ENCODE data around the gene PWWP2B.
A peak's percentile ranks its signal among the peaks of the same experiment; 100 is the strongest.

Gene PWWP2B

DNA sequence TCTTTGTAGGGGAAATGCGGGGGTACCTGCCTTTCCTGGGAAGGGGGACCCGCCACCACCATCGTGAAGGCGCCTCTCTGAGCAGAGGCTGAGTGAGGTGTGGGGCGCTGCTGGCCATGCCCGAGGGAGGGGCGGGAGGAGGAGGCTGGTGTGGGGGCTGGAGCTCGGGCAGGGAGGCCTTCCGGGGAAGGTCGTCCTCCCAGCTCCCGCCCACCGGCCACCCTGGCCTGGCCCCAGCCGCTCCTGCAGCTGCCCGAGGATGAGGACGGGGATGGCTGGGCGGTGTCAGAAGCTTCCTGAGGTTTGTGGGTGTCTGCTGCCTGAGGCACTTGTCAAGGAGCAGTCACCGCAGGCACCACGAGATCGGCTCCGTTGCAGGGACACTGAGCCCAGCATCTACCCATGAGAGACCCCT lies 11.4 kb downstream of the PWWP2B start:
- no peak for DNase-seq

DNA sequence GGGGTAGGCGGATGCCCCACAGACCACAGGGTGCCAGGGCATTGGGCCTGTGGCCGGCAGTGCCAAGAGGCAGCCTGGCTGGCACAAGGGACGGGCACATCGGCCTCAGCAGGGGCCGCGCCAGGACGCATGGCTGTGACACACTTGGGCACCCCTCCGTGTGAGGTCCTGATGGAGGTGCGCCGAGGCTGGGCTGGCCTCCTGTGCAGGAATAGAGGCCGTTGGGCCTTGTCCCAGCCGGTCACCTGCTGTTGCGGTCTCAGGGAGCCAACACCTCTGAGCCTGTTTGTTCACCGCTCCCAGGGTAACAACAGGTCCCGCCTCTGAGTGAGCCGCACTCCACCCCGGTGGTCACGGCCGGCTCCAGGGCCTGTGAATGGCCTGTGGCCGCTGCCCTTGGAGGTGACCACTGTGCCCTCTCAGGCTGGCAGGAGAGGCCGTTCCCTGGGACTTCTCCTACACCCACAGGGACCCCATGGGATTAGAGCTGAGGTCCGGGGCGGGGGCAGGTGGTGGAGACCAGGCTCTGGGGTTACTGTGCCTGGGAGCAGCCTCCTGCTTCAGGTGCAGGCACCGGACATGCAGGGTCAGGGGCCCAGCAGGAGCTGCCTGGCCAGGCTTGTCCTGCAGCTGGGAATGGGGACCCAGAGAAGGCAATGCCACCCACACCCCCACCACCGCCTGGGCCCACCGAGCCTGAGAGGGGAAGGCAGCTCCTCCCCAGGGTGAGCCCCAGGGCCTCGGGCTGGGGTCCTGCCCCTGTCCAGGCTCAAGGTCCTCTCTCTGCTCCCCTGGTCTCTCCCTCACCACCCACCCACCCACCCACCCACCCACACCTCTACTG lies 12.0 kb downstream of the PWWP2B start:
- no peak for DNase-seq

DNA sequence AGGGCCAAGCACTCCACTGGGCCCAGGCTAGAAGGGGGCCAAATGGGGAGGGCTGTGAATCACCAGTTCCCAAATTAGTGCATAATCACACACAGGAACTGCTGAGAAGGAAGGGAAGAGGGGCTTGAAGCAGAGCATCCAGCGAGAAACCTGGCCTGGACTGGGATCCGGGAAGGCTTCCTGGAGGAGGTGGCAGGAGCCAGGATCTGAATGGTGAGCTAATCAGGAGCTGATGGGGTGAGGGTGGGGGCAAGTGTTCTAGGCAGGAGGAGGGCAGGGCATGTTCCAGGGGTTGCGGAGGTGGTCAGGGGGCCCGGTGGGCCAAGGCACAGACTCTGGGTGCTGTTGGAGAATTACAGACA lies 12.6 kb downstream of the PWWP2B start:
- DNase-seq: no peak

DNA sequence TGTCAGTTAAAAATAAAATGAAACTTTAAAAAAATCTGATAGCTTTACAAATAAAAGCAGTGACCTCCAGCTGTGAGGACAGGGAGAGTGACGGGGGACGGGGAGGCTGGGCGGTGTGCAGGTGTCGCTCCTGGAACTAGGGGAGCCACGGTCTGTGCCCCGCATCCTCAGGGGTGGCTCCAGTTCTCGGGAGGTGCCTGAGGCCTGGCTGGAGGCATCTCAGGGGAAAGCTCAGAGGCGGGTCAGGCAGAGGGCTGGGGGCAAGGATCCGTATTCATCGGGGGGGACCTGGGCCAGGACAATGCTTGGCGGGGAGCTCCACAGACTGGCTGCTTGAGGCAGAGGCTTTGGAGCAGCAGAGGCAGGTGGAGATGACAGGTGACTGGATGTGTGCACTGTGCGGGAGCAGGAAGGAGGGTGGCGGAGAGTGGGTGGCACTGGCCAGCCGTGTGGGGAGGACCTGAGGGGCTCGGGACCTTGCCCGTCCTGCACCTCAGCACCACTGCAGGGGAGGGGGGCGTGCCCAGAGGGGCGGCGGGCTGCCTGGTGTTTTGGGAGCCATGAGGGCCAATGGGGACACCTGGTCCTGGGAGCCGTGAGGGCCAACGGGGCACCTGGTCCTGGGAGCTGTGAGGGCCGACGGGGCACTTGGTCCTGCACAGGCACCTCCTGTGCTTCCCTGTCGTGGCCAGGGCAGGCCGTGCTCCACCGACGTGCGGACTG lies 13.2 kb downstream of the PWWP2B start:
- DNase-seq: no peak

DNA sequence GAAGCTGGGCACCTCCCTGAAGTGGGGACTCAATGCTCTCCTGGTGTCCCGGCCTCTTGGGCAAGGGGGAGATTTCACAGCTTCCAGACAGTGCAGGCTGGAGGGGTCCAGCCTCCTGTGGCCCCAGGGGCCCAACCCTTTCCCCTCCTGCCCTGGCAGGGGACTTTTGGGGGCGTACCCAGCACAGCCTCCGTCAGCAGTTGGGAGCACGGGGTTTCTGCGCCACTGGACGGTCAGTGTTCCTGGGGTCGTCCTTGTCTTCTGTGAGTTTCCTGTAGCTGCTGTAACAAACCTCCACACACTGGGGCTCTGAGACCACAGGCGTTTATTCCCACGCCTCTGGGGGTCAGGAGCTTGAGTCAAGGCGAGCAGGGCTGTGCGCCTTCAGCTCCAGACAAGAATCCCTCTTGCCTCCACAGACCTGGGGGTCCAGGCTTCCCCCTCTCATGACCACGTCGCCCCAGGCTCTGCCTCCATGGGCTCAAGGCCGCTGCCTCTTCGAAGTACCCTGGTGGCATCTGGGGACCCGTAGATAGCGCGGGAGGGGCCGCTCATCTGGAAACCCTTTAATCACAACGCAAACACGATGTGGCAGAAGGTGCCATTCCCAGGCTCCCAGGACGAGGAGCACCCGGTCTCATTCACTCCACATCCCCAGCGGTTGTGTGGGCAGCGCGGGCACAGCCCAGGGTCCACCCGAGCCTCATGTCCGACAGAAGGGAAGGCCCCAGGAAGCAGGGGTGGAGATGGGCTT lies 14.0 kb downstream of the PWWP2B start:
- no peak for DNase-seq

DNA sequence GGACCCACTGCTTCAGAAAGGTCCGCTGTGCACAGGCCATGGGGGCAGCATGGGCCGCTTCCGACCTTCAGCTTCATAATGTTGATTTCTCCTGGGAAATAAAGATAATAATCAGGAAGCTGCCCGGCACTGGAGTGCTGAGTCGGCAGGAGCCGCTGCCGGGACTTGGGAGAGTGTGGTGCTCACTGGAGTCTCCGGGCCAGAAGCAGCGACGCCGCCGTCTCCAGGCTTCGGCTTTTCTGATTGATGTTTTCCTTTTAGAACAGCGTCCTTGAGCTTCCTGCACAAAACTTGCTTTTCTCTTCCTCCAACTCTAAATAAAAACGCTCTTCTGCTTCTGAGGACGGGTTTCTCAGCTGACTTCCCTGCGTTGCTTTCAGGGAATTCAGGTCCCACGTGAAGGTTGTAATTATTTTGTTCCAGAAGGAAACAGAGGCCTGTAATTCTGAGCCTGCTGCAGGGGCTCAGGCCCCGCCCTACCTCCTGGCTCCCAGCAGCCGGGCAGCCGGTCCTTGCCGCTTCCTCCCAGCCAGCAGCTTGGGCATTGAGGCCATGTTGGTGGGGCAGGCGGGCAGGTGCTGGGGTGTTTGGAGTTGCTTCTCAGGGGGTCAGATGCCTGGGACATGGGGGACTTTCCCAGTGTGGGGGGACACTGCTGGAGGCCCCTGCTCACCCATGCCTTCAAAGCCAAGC lies 14.7 kb downstream of the PWWP2B start:
- DNase-seq: no peak

DNA sequence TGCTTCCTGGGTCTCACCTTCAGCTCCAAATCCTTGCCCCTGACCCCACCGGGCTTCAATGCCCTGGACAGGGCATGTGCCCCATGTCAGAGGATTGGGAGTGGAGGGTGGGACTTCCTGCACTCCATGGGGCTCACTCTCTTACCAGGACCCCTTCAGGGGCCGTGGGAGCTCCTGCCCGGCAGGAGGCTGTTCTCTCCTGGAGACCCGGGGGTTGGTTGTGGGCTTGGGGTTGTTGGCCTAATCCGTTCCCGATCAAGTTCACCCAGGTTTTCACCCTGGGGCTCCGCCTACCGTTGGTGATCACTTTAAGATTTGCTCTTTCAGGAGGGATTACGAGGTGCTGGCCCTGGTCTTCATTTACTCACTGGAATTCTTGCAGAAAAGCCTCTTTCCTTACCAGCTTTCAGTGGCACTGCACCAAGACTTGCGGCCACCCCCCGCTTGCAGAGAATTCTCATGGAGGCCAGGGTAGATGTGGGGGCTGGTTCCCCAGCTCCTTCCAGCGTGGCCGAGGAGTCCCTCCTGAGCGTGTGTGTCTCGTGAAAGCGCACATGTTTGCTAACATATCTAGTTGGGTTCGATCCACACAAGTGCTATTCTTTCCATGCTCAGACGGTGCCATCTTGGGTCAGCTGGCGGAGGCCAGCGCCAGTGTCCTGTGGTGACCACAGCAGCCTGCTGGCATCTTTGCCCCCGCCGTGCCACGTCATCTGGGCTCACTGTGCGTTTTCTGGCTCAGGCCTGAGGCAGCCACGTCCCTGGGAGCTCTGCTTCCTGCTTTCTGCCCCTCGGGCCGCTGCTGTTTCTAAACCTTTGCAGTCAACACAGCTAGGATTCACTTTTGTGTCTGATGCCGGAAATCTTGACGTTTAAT lies 15.6 kb downstream of the PWWP2B start:
- no peak for DNase-seq

DNA sequence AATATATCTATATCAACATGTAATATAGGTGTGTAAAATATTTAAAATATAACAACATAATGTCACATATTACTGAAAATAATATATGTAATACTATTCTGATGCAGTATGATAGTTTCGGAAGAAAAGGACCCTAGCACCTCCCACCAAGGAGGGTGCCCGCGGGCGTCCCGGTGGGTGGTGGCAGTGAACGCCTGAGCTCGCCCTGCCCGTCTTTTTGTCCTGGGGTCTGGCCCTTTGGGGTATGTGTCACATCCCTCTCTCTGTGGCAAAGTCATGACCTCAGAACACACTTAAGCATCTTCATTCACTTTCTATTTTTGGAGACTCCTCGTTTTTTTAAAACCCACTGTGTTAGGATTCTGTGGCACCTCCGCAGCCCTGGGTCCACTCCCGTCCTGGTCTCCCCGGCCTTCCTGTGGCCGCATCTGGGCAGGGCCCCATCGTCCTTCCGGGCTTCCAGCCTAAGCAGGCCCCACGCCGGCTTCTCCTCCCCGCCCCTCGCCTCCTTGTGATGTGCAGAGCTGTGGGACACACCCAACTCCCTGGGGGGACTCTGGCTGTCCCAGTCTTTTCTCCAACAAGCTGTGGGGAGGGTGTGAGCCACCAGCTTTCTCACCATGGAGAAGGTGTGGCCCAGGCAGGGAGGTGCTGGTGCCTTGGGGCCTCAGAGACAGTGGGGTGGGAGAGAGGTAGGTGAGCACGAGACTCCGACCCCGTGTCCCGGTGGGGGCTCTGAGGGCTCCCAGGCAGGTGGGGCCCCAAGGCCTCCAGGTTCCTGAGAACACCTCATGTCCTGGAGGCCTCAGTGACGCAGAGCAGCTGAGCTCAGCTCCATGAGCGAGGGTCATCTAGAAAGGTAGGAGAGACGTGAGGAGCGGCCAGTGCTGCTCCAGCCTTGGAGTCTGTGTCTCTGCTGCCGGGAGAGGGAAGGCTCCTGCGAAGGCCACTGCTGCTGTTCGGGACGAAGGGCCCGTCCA lies 16.5 kb downstream of the PWWP2B start:
- no peak for DNase-seq

DNA sequence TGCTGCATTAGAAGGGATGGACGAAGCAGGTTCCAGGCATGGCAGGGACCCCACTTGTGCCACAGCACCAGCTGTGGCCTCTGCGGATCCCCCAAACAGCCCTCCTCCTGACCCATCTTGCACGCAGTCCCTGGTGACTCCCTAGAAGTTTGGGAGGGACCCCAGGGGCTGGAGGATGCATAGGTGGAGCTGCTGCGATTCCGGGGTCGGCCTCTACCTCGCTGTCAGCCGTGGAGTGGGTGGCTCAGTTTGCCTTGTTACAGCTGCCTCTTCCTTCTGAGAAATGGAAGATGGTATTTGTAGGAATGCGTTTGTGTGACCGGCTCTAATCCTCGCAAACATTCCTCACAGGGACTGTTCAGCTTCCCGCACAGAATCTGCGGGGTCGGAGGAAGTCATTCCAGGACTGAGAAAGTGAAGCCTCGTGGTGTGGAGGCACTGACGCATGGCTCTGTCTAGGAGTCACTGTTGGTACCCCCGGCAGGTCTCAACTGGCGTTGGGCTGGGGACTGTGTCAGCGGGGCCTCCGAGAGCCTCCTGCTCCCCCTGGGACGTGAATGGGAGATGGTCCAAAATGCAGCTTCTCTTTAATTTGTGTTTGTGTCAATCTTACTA lies 17.5 kb downstream of the PWWP2B start:
- no peak for DNase-seq

DNA sequence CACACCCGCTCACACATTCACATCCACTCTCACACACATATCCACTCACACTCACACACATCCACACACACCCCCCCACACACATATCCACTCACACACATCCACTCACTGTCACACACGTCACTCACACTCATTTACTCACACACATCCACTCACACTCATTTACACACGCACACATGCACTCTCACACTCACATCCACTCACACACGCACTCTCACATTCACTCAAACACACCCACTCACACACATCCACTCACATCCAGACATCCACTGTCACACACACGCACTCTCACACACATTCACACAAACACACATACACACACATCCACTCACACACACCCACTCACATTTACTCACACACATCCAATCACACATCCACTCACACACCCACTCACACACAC lies 18.3 kb downstream of the PWWP2B start:
- DNase-seq: no peak

DNA sequence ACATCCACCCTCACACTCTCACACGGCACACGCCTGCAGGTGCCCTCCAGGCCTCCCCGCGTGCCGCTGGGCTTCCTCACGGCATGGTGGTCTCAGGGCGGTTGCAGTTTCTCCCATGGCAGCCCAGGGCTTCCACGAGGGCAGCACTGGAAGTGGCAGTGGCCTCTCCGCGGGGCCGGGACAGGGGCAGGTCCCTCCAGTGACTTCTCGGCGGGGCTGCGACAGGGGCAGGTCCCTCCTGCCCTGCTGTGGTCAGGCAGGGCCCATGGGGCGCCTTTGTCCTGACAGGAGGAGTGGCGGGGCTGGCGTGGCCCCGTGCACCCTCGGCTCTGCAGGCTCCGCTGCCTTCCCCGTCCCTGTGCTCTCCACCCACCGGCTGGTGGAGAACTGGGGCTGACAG lies 19.0 kb downstream of the PWWP2B start:
- DNase-seq: no peak

DNA sequence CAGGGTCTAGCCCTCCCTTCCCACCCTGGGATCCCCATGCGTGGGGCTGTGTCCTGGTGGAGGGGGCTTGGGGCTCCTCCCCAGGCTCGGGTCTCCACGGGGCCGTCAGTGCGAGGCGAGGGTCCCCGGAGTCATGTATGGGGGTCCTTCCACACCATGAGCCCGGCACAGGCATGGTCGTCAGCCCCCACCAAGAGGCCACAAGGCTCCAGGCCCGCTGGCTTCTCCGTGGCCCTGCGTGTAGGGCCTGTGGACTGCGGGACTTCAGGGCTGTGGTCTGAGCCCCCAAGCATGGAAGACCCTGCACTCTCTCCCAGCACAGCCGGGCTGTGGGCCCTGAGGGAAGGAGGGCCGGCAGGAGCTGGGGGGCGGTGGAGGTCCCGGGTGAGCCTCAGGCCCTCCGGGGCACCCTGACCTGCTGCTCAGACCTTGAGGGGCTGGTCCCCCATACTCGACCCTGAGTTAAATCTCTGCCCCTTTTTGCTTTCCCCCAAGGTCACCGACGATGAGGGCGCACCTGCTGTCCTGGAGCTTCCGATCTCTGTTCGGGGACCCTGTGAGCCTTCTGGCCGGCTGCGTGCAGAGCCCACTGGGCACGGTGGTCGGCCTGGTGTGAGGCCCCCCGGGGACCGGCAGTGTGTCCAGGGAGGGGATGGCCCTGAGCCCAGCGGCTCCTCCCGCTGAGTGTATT lies 19.7 kb downstream of the PWWP2B start:
- no peak for DNase-seq

DNA sequence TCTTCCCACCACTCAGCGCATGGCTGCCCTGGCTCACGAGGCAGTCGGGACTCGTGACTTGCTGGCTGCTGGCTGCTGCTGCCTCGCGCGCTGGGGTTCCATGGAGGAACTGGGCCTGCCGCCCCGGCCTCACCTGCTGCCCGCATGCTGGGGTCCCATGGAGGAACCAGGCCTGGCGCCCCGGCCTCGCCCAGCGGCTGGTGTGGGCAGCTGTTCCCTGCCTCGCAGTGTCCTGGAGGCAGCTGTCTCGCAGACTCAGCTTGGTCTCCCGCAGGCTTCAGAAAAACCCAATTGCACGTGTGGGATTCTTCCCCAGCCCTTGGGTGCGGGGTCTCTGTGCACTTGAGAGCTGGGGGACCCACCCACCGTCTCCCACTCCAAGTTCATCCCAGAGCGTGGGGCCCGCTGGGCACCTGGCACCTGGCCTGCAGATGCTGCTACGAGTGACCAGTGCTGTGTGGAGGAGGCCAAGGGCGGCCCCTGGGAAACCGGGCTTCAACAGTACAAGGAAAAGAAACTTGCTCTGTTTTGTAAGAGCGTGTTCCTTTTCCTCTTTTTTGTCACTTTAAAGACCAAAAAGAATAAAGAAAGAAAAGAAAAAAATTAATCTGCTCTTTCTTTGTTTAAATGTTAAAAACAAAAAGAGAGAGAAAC lies 20.4 kb downstream of the PWWP2B start:
- DNase-seq: no peak

DNA sequence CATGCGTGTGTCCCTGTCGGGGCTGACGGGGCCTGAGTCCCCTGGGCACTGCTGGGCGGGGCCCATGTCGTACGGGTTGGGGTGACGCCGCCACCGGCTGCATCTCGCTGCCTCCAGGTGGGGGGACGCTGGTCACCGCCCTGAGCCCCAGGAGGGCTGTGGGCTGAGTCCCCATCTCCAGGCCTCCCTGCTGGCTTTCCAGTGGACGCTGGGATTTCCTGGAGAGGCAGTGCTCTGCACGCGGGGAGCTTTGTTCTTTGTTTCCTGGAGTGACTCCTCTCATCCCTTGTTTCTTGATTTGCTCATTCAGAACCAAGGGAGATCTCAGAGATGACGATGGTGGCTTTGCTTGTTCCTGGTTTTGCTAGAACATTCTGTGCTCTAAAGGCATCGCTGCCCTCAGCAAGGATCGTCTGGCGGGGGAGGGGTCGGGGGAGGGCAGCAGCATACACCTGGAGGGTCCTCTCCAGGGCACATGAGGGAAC lies 21.0 kb downstream of the PWWP2B start:
- DNase-seq: no peak

DNA sequence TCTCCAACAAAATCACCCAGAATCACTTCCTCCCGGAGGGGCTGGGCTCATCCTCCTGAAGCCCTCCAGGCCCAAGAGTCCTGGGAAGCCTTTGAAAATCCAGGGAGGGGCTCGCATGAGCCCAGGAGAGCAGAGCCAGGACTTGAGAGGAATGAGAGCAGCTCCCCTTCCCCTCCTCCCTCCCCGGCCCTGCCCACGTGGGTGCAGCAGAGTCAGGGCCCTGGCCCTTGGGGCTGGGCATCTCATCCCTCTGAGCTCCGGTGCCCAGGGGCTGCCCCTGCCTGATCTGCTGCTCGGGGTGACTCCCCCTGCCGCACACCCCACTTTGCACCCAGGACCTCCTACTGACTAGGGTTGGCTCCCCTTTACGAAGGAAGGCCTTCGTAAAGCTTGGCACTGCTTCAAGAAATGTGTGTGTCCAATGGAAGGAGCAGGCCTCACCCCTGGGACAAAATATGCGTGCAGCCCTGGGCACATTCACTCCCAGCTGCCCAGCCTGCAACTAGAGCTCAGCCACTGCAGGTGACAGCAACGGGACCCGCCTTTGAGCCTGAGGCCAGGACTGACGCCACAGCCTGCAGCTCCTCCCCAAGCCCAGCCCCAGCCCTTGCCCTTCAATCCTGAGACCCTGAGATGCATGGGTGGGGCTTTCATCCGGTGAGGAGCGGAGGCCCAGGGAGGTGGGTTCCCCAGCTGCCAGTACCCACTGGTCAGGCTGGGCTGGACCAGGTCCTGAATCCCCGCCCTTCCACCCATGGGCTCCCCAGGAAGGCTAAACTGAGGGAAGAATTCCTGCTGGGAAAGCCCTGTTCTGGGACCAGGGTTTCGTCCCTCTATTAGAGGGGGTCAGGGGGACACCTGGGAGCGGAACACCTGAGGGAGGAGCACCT lies 21.8 kb downstream of the PWWP2B start:
- peak; percentile 80 for DNase-seq

DNA sequence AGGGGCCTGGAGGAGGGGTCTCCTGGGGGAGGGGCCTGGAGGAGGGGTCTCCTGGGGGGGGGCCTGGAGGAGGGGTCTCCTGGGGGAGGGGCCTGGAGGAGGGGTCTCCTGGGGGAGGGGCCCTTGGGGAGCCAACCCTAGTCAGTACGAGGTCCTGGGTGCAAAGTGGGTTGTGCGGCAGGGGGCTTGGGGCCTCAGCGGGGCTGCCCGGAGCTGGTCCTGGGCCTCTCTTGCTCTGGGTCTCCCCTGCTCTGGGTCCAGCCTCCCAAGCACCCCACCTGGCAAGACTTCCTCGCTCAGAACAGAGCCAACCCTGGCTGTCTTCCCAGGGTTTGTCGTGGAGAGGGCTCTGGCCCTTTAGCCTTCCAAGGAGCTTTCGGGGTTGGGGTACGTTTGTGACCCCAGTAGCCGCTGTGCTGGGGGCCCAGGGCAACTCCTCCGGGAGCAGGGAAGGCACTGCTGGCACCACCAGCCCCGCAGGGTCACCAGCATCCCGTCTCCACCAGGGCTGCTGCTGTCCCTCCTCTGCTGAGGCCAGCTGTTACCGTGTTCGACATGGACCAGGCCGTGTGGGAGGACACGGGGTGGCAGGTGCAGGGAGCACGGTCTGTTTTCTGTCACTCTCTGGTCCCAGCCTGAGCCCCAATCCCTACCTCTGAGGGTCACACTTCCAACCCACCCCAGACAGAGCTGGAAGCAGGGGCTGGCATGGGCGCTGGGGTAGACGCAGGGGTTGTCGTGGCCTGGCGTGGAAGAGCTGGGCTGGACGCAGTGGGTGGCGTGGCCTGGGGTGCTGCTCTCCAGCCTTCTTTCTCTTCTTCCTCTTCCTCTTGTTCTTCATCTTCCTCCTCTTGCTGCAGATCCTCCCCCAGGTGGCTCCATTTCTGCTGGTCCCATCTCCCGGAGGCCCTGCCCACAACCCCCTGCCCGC lies 22.8 kb downstream of the PWWP2B start:
- DNase-seq: no peak

DNA sequence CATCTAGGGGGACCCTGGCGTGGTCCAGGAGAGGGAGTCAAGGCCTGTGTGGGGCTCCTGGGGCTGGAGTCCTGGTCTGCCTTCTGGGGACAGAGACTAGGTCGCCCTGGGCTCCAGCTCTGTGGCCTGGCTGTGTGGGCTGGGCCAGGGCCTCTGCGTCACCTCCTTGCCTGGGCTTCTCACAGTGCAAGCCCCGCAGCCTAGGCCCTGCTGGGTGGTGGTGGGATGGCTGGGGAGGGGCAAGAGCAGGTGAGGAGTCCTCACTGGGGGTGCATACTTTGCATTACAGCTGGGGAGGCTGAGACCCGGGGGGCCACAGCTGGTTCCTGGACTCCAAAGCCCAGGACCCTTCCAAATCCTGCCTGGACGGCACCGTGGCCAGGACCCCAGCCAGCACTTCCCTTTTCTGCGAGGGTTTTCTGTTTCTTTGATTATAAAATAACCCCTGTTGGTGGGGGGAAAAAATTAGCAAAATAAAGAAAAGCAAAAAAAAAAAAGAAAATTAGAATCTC lies 23.5 kb downstream of the PWWP2B start:
- DNase-seq: no peak

Data from NCI-H1436 treated with DMSO at 0.1 percent for 48 hours (cell line).